ENCODE measurements around the gene ADGRG1. TPM values are rescaled to one million over a fixed set of nuclear protein-coding genes. Genes with fewer than 3 reads are reported as not detected.

Gene ADGRG1
- total RNA-seq, 2 donors from 2014 or later: 0.65 to 1.3 TPM

DNA sequence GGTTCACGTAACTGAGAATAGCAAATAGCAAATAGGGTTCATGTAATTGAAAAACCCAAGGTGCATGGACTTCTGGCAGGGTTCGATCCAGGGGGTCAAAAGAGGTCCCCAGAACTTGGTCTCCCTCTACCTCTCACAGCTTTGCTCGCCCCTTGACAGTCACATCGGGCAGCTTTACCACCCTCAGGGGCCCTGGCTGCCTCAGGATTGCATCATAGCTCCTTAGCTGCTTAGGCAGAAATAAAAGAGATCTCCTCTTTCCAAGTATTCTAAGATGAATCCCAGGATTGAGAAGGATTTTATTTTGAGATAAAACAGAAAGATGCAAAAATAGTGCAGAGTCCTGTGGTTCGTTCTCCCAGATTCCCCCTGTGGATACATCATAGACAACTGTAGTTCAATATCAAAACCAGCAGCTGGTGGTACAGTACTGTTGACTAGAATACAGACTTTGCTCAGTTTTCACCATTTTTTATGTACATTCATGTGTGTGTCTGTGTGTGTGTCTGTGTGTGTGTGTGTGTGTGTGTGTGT lies 52.5 kb downstream of the ADGRG1 start:
- ATAC-seq: no peak
- peaks cover 10% of the 10 kb centered on the region for H3K27me3 Mint-ChIP-seq
- no peaks in the 10 kb centered on the region for H3K36me3 Mint-ChIP-seq (ENCODE audit: low read depth)
- peaks cover 7% of the 10 kb centered on the region for H3K4me1 Mint-ChIP-seq
- no peak overlapping the region for H3K4me3 Mint-ChIP-seq
- H3K27ac Mint-ChIP-seq: no peak overlapping the region
- no peaks in the 10 kb centered on the region for H3K9me3 ChIP-seq (ENCODE audit: control insufficient read depth, low read length, poor library complexity, severe bottlenecking)
- DNase-seq: no peak

DNA sequence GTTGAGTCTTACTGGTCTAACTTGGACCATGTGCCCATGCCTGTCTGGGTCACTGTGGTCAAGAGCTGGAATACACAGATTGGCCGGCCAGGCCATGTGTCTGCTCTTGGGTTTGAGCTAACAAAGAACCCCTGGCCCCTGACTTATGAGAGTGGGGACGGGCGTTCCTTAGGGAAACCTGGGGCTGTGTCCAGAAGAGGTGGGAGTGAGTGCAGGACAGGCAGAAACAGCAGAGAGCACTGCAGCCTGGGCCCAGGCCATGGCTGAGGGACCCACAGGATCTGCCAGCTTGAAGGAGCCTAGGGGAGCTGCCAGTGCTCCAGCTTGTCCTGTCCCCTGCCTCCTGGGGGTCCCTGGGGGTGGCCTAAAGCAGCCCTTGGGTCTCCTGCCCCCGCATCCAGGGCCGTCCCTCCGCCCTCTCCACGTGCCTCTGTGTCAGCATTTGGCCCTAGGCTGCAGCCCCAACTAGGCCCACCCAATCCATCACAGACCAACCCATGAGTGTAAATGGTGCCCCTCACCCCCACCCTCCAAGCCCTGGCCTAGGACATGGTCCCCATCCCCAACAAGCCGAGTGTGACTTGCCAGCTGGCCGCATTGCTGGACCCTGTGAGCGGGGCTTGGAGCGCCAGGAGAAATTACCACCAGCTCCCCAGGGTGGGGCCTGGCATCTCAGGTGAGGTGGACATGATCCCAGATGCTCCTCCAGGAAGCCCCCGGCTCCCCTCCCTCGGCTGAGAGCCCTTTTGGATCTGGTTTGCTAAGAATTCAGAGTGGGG lies 53.7 kb downstream of the ADGRG1 start:
- H3K27me3 Mint-ChIP-seq: peaks cover 10% of the 10 kb centered on the region
- no peak overlapping the region for H3K4me3 Mint-ChIP-seq
- ATAC-seq (no peak), DNase-seq (no peak)
- no peaks in the 10 kb centered on the region for H3K9me3 ChIP-seq (ENCODE audit: control insufficient read depth, low read length, poor library complexity, severe bottlenecking)
- H3K27ac Mint-ChIP-seq: no peak overlapping the region
- no peaks in the 10 kb centered on the region for H3K36me3 Mint-ChIP-seq (ENCODE audit: low read depth)
- peaks cover 4% of the 10 kb centered on the region for H3K4me1 Mint-ChIP-seq

DNA sequence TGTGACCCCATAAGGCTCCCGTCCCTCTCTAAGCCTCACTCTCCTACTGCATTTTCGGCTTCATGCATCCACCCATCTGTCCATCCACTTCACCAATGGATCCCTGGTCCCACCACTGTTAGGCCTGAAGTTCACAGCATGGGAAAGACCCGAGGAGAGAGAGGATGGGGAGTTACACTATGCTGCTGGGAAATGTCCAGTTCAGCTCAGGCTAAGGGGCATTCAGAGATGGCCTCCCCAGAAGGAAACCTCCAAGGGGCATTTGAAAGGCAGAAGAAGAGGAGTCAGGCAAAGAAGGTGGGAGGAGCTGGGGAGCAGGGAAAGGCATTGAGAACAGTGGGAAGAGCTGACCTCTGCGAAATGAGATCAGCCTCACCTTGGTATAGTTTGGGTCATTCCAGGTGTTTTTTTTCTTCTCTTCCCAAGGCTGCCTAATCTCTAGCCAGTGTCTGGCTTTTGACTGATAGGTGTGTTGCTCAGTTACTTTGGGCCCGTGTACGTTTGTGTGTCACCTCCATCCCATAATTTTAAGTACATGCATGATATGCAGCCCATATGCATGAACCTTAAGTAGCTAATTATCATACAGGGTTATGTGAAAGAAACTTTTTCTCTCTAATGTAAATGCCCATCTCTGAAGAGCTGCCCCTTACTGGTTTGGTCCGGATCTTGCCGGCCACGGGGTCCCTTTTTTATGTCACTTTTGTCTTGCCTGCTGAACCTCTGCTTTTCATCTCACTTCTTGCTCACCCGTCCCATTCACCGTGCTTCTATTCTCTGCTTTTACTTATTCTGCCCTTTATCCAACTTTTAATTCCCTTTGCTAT lies 54.6 kb downstream of the ADGRG1 start:
- no peak overlapping the region for H3K4me3 Mint-ChIP-seq
- DNase-seq: no peak
- H3K27me3 Mint-ChIP-seq: peaks cover 10% of the 10 kb centered on the region
- peaks cover 4% of the 10 kb centered on the region for H3K4me1 Mint-ChIP-seq
- no peaks in the 10 kb centered on the region for H3K9me3 ChIP-seq (ENCODE audit: control insufficient read depth, low read length, poor library complexity, severe bottlenecking)
- H3K27ac Mint-ChIP-seq: no peak overlapping the region
- H3K36me3 Mint-ChIP-seq (ENCODE audit: low read depth): no peaks in the 10 kb centered on the region
- no peak for ATAC-seq

DNA sequence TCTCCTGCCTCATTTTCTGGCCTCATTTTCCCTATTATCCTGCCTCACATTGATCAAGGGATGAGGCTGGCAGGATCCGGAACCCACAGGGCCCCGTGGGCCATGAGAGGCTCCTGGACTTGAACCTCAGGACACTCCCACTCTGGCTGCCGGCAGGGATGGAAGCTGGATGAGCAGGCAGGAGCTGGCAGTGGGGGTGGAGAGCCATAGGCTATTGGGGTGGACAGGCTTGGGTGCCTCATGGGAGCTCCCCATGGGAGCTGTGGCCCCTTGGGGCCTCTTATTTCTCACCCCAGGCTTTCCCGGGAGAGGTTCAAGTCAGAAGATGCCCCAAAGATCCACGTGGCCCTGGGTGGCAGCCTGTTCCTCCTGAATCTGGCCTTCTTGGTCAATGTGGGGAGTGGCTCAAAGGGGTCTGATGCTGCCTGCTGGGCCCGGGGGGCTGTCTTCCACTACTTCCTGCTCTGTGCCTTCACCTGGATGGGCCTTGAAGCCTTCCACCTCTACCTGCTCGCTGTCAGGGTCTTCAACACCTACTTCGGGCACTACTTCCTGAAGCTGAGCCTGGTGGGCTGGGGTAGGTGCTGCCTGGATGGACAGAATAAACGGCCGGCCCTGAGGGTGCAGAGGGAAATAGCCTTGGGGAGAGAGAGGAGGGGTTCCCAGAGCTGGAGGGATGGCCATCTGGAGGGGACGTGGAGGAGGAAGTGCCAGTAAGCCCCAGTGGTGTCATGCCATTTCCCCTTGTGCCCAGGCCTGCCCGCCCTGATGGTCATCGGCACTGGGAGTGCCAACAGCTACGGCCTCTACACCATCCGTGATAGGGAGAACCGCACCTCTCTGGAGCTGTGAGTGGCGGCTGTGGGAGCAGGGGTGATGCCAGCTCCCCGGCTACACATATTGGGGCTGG lies 55.5 kb downstream of the ADGRG1 start:
- H3K4me3 Mint-ChIP-seq: no peak overlapping the region
- DNase-seq: no peak
- H3K36me3 Mint-ChIP-seq (ENCODE audit: low read depth): no peaks in the 10 kb centered on the region
- H3K9me3 ChIP-seq (ENCODE audit: control insufficient read depth, low read length, poor library complexity, severe bottlenecking): no peaks in the 10 kb centered on the region
- no peak for ATAC-seq
- peaks cover 4% of the 10 kb centered on the region for H3K4me1 Mint-ChIP-seq
- peaks cover 10% of the 10 kb centered on the region for H3K27me3 Mint-ChIP-seq
- H3K27ac Mint-ChIP-seq: no peak overlapping the region

DNA sequence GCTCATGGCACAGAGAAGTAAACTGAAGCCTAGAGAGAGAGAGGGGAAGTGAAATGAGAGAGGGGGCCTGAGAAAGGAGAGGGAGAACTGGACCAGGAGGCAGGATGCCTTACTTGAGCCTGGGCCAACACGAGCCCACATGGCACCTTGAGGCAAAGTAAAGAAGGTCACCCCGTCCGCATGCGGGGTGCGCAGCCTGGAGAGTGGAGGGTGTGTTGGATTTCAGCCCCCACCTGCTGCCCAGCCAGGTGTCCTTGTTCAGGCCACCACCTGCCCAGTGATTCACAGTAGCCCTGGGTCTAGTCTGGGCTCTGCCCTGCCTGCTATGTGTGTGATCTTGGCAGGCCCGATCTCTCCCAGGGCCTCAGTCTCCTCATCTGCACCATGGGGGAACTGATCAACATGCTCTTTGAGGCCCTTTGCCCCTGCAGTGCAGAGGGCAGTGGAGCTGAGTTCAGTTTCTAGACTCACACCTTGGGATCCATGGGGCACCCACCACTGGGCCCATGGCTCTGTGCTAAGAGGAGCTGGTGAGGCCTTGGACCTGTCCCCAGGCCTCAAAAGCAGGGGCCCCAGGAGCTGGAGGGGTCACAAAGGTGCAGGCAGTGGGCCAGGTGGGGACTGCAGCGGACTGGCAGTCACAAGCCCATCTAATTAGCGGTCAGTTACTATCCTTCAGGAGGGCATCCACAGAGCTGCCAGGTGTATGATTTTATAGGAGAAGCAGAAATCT lies 56.4 kb downstream of the ADGRG1 start:
- no peak for DNase-seq
- no peak overlapping the region for H3K27ac Mint-ChIP-seq

DNA sequence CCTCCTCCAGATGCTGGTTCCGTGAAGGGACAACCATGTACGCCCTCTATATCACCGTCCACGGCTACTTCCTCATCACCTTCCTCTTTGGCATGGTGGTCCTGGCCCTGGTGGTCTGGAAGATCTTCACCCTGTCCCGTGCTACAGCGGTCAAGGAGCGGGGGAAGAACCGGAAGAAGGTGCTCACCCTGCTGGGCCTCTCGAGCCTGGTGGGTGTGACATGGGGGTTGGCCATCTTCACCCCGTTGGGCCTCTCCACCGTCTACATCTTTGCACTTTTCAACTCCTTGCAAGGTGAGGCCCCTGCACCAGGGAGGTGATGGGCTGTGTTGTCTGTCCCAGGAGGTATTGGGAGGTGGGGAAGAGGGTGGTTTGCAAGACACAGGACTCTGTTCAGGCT lies 57.2 kb downstream of the ADGRG1 start:
- no peaks in the 10 kb centered on the region for H3K36me3 Mint-ChIP-seq (ENCODE audit: low read depth)
- no peak overlapping the region for H3K27ac Mint-ChIP-seq
- ATAC-seq: no peak
- H3K27me3 Mint-ChIP-seq: peaks cover 6% of the 10 kb centered on the region
- H3K4me1 Mint-ChIP-seq: peaks cover 5% of the 10 kb centered on the region
- no peak overlapping the region for H3K4me3 Mint-ChIP-seq
- H3K9me3 ChIP-seq (ENCODE audit: control insufficient read depth, low read length, poor library complexity, severe bottlenecking): no peaks in the 10 kb centered on the region
- no peak for DNase-seq

More for the DNA sequence above, 56.4 kb downstream of the ADGRG1 start:
- Mint-ChIP-seq H3K27me3 (peaks cover 10% of the 10 kb centered on the region), H3K36me3 (ENCODE audit: low read depth) (no peaks in the 10 kb centered on the region), H3K4me1 (peaks cover 5% of the 10 kb centered on the region), H3K4me3 (no peak overlapping the region)
- no peak for ATAC-seq
- H3K9me3 ChIP-seq (ENCODE audit: control insufficient read depth, low read length, poor library complexity, severe bottlenecking): no peaks in the 10 kb centered on the region

DNA sequence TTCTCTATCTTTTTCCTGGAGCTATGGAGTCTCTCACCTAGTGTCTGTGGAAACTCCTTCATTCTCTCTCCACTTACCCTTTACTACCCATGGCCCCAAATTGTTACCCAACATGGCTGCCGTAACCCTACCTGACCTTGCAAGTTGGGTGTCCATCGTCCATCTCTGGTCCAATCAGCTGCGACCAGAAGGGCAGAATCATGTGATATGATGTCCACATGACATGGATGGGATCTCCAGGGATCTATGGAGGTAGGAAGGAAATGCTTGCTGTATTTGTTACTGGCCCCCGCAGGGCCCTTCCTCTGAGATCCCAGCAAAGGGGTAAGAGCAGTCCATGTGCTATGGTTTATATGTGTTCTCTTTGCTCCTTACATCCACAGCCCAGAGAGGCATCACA lies 58.1 kb downstream of the ADGRG1 start:
- no peaks in the 10 kb centered on the region for H3K36me3 Mint-ChIP-seq (ENCODE audit: low read depth)
- H3K27me3 Mint-ChIP-seq: peaks cover 5% of the 10 kb centered on the region
- H3K27ac Mint-ChIP-seq: no peak overlapping the region
- peaks cover 5% of the 10 kb centered on the region for H3K4me1 Mint-ChIP-seq
- ATAC-seq (no peak), DNase-seq (no peak)
- no peaks in the 10 kb centered on the region for H3K9me3 ChIP-seq (ENCODE audit: control insufficient read depth, low read length, poor library complexity, severe bottlenecking)
- H3K4me3 Mint-ChIP-seq: no peak overlapping the region

DNA sequence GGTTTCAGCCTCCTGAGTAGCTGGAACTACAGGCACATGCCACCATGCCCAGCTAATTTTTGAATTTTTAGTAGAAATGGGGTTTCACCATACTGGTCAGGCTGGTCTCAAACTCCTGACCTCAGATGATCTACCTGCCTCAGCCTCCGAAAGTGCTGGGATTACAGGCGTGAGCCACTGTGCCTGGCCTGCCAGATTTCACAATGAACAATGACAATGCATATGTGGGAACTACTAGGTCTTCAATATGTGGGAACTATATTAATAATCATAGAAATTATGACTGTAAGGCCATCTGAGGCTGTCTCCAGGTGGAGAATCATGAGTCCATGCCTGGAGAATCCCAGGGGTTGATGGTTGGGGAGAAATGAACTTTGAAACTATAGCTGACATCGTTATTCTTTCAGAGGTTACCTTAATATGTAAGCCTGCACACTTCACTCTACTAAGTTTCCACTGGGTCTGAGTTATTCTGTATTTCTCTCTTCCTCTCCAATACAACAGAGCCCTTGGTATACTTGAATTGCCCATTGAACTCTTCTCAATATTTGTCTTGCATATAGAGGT lies 59.0 kb downstream of the ADGRG1 start:
- Mint-ChIP-seq H3K27ac (no peak overlapping the region), H3K4me3 (no peak overlapping the region), H3K27me3 (peaks cover 9% of the 10 kb centered on the region), H3K36me3 (ENCODE audit: low read depth) (no peaks in the 10 kb centered on the region), H3K4me1 (peaks cover 5% of the 10 kb centered on the region)
- no peaks in the 10 kb centered on the region for H3K9me3 ChIP-seq (ENCODE audit: control insufficient read depth, low read length, poor library complexity, severe bottlenecking)
- ATAC-seq (no peak), DNase-seq (no peak)

DNA sequence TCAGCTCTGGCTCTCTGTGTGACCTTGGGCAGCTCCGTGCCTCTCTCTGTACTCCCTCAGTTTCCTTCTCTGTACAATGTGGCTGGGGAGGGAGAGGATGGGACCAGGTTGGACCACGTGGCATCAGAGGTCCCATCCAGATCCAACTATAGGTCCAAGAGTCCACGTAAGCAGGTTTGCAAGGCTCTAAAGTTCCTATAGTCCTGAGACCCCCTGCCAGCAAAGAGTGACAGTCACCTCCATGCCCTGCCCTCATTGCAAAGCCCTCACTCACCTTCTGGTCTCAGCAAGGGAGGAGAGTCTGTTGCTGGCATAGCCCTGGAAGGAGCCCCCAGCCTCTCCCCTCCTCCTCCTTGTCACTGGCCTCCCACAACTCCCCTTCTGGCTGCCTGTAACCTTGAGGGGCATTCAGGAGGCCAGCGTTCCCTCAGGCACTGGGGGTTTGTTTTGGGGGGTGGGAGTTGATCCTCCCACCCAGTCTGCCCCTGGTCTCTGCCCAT lies 60.1 kb downstream of the ADGRG1 start:
- no peak overlapping the region for H3K4me3 Mint-ChIP-seq
- H3K36me3 Mint-ChIP-seq (ENCODE audit: low read depth): no peaks in the 10 kb centered on the region
- peak overlapping the region; percentile 83 for H3K27ac Mint-ChIP-seq

DNA sequence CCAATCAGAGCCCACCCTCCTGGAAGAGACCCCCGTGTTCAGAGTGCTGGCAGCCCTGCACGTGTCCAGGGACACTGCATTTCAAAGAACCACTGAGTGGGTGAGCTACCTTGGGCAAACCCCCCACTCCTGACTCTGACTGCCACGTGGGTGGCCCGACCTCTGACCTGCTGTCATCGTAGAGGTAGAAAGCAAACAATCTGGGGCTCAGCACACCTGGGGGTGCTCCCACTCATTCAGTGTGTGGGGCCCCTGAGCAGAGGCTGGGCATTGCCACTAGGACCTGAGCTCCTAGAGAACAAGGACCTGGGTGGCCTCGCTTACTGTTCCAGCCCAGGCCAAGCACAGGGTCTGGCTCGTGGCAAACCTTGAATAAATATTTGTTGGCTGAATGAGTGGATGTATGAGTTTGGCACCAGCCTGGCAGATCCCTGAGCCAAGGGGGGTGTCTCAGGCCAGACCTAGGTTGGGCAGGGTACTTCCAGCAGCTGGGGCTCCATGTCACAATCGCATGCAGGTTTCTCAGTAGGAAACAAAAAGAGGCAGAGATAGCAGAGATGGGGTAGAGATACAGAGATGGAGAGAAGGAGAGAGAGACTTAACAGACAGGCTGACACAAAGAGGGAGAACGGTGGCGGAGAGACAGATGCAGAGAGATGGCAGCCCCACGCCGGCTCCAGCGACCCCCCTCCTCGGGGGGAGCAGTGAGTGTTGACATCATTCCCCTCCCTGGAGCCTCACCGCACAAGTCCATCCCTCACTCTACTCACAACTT lies 60.7 kb downstream of the ADGRG1 start:
- no peak for DNase-seq
- H3K27me3 Mint-ChIP-seq: peaks cover 11% of the 10 kb centered on the region
- H3K27ac Mint-ChIP-seq: peak overlapping the region; percentile 83
- H3K36me3 Mint-ChIP-seq (ENCODE audit: low read depth): no peaks in the 10 kb centered on the region
- H3K4me3 Mint-ChIP-seq: peak overlapping the region; percentile 74
- no peaks in the 10 kb centered on the region for H3K9me3 ChIP-seq (ENCODE audit: control insufficient read depth, low read length, poor library complexity, severe bottlenecking)
- H3K4me1 Mint-ChIP-seq: peaks cover 5% of the 10 kb centered on the region
- ATAC-seq: no peak

More for the DNA sequence above, 60.1 kb downstream of the ADGRG1 start:
- no peaks in the 10 kb centered on the region for H3K9me3 ChIP-seq (ENCODE audit: control insufficient read depth, low read length, poor library complexity, severe bottlenecking)
- Mint-ChIP-seq H3K4me1 (peaks cover 5% of the 10 kb centered on the region), H3K27me3 (peaks cover 13% of the 10 kb centered on the region)
- no peak for ATAC-seq
- DNase-seq: no peak

DNA sequence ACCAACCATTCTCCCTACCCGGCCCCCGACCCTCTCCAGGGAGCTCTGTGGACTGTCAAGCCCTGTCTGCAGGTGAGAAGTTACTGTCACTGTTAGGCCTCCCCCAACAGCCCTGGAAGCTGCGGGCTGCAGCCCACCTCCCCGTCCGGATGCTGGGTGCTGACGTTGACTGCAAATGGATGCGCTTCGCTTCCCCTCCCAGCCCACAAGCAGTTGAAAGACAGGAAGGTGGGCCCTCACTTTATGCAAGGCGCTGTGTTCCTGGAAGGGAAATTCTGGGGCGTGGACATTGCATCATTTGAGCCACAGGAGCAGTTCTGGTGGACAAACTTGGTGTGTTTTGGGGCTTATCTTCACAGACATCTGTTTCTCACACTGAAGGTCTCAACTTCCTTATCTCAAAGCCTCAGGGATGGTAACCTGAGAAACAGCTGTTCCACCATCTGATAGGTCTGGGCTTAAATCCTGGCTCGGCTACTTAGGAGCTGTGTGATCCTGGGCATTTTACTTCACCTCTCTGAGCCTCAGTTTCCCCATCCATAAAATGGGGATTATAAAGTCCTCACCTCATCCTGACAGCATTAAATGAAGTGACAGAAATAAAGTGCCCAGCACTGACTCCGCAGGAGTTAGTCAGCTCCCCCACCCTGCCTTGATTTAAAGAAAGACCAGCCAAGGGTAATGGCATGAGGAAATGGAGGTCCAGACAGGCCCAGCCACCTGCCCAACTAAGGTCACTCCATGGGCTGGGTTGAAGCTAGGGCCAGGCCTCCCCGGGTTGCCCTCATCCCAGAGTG lies 61.5 kb downstream of the ADGRG1 start:
- DNase-seq (no peak), ATAC-seq (peak; percentile 84)
- peak overlapping the region; percentile 83 for H3K27ac Mint-ChIP-seq
- peaks cover 15% of the 10 kb centered on the region for H3K27me3 Mint-ChIP-seq
- peak overlapping the region; percentile 53 for H3K4me3 Mint-ChIP-seq
- H3K4me1 Mint-ChIP-seq: peaks cover 9% of the 10 kb centered on the region
- H3K36me3 Mint-ChIP-seq (ENCODE audit: low read depth): no peaks in the 10 kb centered on the region
- no peaks in the 10 kb centered on the region for H3K9me3 ChIP-seq (ENCODE audit: control insufficient read depth, low read length, poor library complexity, severe bottlenecking)
